Measurements from ENCODE around the gene TCEA2.

TCEA2 gene

GRCh38 chr20:64029293-64030117 is 33.5 kb upstream of the TCEA2 start:
- H3K27me3 ChIP-seq (ENCODE audit: insufficient read depth, low read length, poor library complexity, severe bottlenecking), result no peaks in the 10 kb centered on the region
- no peaks in the 10 kb centered on the region for H3K9me2 ChIP-seq (replicated peaks; ENCODE audit: low read depth, low read length)
- no peaks in the 10 kb centered on the region for H3K9me3 ChIP-seq (ENCODE audit: insufficient read depth, low read depth, low read length)
- no peak overlapping the region for H3K9ac ChIP-seq (ENCODE audit: low read depth, low read length, poor library complexity, severe bottlenecking)
- no peak overlapping the region for H3K4me3 ChIP-seq (ENCODE audit: low read length, poor library complexity, severe bottlenecking)
- peaks cover 66% of the 10 kb centered on the region; the same call in 1 of the 2 replicates for H3K36me3 ChIP-seq (ENCODE audit: insufficient read depth, low read length)
- H4K20me1 ChIP-seq (ENCODE audit: insufficient read depth, low read length, poor library complexity, severe bottlenecking), result no peaks in the 10 kb centered on the region
- no peak overlapping the region for H3K4me2 ChIP-seq (ENCODE audit: low read depth, low read length, poor library complexity, severe bottlenecking)
- H3K4me1 ChIP-seq (ENCODE audit: insufficient read depth, low read length, poor library complexity, severe bottlenecking), result no peaks in the 10 kb centered on the region
- TF ChIP-seq EZH2phosphoT487 (IDR thresholded peaks at IDR 0.05; ENCODE audit: borderline replicate concordance) (no peak), CTCF (conservative IDR thresholded peaks at IDR 0.05; ENCODE audit: low read length) (no peak)
- H3K79me2 ChIP-seq (ENCODE audit: insufficient read depth, low read length), result no peaks in the 10 kb centered on the region
- no peak overlapping the region for H2AFZ ChIP-seq (ENCODE audit: low read length)
- no peaks in the 10 kb centered on the region for H3F3A ChIP-seq (ENCODE audit: low read depth)

GRCh38 chr20:64030371-64031134 is 32.4 kb upstream of the TCEA2 start:
- TF ChIP-seq EZH2phosphoT487 (IDR thresholded peaks at IDR 0.05; ENCODE audit: borderline replicate concordance) (no peak), CTCF (conservative IDR thresholded peaks at IDR 0.05; ENCODE audit: low read length) (no peak)
- Histone ChIP-seq H3K79me2 (ENCODE audit: insufficient read depth, low read length) (no peaks in the 10 kb centered on the region), H3K36me3 (ENCODE audit: insufficient read depth, low read length) (peaks cover 63% of the 10 kb centered on the region; the same call in 1 of the 2 replicates)

GRCh38 chr20:64031822-64032314 is 31.1 kb upstream of the TCEA2 start:
- Histone ChIP-seq H3K9ac (ENCODE audit: low read depth, low read length, poor library complexity, severe bottlenecking) (no peak overlapping the region), H2AFZ (ENCODE audit: low read length) (no peak overlapping the region), H3K9me2 (replicated peaks; ENCODE audit: low read depth, low read length) (no peaks in the 10 kb centered on the region), H3K27me3 (ENCODE audit: insufficient read depth, low read length, poor library complexity, severe bottlenecking) (no peaks in the 10 kb centered on the region), H3K36me3 (ENCODE audit: insufficient read depth, low read length) (peaks cover 53% of the 10 kb centered on the region; the same call in 1 of the 2 replicates), H4K20me1 (ENCODE audit: insufficient read depth, low read length, poor library complexity, severe bottlenecking) (no peaks in the 10 kb centered on the region), H3K9me3 (ENCODE audit: insufficient read depth, low read depth, low read length) (no peaks in the 10 kb centered on the region), H3K4me1 (ENCODE audit: insufficient read depth, low read length, poor library complexity, severe bottlenecking) (peaks cover 10% of the 10 kb centered on the region), H3F3A (ENCODE audit: low read depth) (peaks cover 4% of the 10 kb centered on the region; the same call in 1 of the 2 replicates), H3K79me2 (ENCODE audit: insufficient read depth, low read length) (no peaks in the 10 kb centered on the region), H3K4me2 (ENCODE audit: low read depth, low read length, poor library complexity, severe bottlenecking) (no peak overlapping the region), H3K4me3 (ENCODE audit: low read length, poor library complexity, severe bottlenecking) (no peak overlapping the region)
- TF ChIP-seq EZH2phosphoT487 (IDR thresholded peaks at IDR 0.05; ENCODE audit: borderline replicate concordance) (no peak), CTCF (conservative IDR thresholded peaks at IDR 0.05; ENCODE audit: low read length) (no peak)

More at GRCh38 chr20:64030371-64031134, 32.4 kb upstream of the TCEA2 start:
- Histone ChIP-seq H3K4me1 (ENCODE audit: insufficient read depth, low read length, poor library complexity, severe bottlenecking) (no peaks in the 10 kb centered on the region), H3K4me2 (ENCODE audit: low read depth, low read length, poor library complexity, severe bottlenecking) (no peak overlapping the region), H3F3A (ENCODE audit: low read depth) (peaks cover 4% of the 10 kb centered on the region; the same call in 1 of the 2 replicates), H4K20me1 (ENCODE audit: insufficient read depth, low read length, poor library complexity, severe bottlenecking) (no peaks in the 10 kb centered on the region), H3K9ac (ENCODE audit: low read depth, low read length, poor library complexity, severe bottlenecking) (no peak overlapping the region), H2AFZ (ENCODE audit: low read length) (no peak overlapping the region), H3K4me3 (ENCODE audit: low read length, poor library complexity, severe bottlenecking) (no peak overlapping the region), H3K9me2 (replicated peaks; ENCODE audit: low read depth, low read length) (no peaks in the 10 kb centered on the region), H3K9me3 (ENCODE audit: insufficient read depth, low read depth, low read length) (no peaks in the 10 kb centered on the region), H3K27me3 (ENCODE audit: insufficient read depth, low read length, poor library complexity, severe bottlenecking) (no peaks in the 10 kb centered on the region)
